GM12878 (cell line): Measurements from ENCODE around the gene IFNAR1.

Experiments used
- EZH2 ChIP-seq: IDR thresholded peaks from 2 replicates; pipeline ENCODE4 v1.6.1; 2012; ENCODE audit warnings: low read depth, mild to moderate bottlenecking, control low read depth, inconsistent platforms, low read length, borderline replicate concordance; ENCODE audit not compliant: control insufficient read depth
- MYC ChIP-seq: IDR thresholded peaks from 2 replicates; pipeline ENCODE4 v1.6.1; 2011; ENCODE audit warnings: mild to moderate bottlenecking, low read length, moderate library complexity, inconsistent platforms; ENCODE audit not compliant: insufficient read depth, insufficient replicate concordance, insufficient read length, severe bottlenecking
- PAX5 ChIP-seq: IDR thresholded peaks from 2 replicates; pipeline ENCODE4 v1.6.1; 2011; ENCODE audit warnings: low read depth, low read length, borderline replicate concordance
- POLR2A ChIP-seq: IDR thresholded peaks from 2 replicates; pipeline ENCODE4 v1.6.1; 2011; ENCODE audit warnings: low read depth, mild to moderate bottlenecking, low read length
- POLR2AphosphoS5 ChIP-seq: IDR thresholded peaks from 2 replicates; pipeline ENCODE4 v1.6.1; 2011; ENCODE audit warnings: mild to moderate bottlenecking, low read length, inconsistent platforms
- RAD21 ChIP-seq: IDR thresholded peaks from 2 replicates; pipeline ENCODE4 v1.6.1; 2011; ENCODE audit warnings: mild to moderate bottlenecking, low read depth, low read length, moderate library complexity; ENCODE audit not compliant: insufficient read depth
- RAD51 ChIP-seq: fragments of 450-650 bp; IDR thresholded peaks from 2 replicates; pipeline ENCODE4 v1.6.1; 2016; ENCODE audit warnings: moderate library complexity, mild to moderate bottlenecking, inconsistent platforms
- REST ChIP-seq: IDR thresholded peaks from 2 replicates; pipeline ENCODE4 v1.6.1; 2012; ENCODE audit warnings: mild to moderate bottlenecking, low read depth, low read length
- SIN3A ChIP-seq: IDR thresholded peaks from 2 replicates; pipeline ENCODE4 v1.6.1; 2012; ENCODE audit warnings: low read depth, low read length, improper control_type of control experiment
- TF ChIP-seq, protein P1 (sequence below), 3 experiments: IDR thresholded peaks in 2 of 3; conservative IDR thresholded peaks in 1 of 3; 2 replicates each; pipeline ENCODE4 v1.5.1; 2011; ENCODE audit warnings: low read depth in 3 of 3, low read length in 3 of 3, mild to moderate bottlenecking in 3 of 3, control low read depth in 2 of 3, moderate library complexity in 2 of 3, inconsistent platforms in 1 of 3, mixed read lengths in 1 of 3; ENCODE audit not compliant: control insufficient read depth in 2 of 3, insufficient read depth in 1 of 3; ENCODE audit errors: extremely low read depth in 1 of 3

GRCh38 chr21:33394260-33394659, 69.5 kb downstream of the IFNAR1 start:
- no peak for TF ChIP-seq REST
- no peak for TF ChIP-seq POLR2A
- TF ChIP-seq, protein P1, sequence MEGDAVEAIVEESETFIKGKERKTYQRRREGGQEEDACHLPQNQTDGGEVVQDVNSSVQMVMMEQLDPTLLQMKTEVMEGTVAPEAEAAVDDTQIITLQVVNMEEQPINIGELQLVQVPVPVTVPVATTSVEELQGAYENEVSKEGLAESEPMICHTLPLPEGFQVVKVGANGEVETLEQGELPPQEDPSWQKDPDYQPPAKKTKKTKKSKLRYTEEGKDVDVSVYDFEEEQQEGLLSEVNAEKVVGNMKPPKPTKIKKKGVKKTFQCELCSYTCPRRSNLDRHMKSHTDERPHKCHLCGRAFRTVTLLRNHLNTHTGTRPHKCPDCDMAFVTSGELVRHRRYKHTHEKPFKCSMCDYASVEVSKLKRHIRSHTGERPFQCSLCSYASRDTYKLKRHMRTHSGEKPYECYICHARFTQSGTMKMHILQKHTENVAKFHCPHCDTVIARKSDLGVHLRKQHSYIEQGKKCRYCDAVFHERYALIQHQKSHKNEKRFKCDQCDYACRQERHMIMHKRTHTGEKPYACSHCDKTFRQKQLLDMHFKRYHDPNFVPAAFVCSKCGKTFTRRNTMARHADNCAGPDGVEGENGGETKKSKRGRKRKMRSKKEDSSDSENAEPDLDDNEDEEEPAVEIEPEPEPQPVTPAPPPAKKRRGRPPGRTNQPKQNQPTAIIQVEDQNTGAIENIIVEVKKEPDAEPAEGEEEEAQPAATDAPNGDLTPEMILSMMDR (IDR thresholded peaks at IDR 0.05 in 2 of 3, conservative IDR thresholded peaks at IDR 0.05 in 1 of 3; ENCODE audit: control insufficient read depth in 2 of 3, extremely low read depth in 1 of 3, insufficient read depth in 1 of 3, low read depth in 3 of 3, low read length in 3 of 3), result no peak
- no peak for TF ChIP-seq EZH2
- no peak for TF ChIP-seq PAX5
- no peak for TF ChIP-seq RAD51
- no peak for TF ChIP-seq SIN3A
- no peak for TF ChIP-seq POLR2AphosphoS5
- TF ChIP-seq RAD21, result no peak
- no peak for TF ChIP-seq MYC
